Activated CD4-positive, alpha-beta T cell treated with anti-CD3 and anti-CD28 coated beads for 36 hours (primary cell): ENCODE results near the gene LRRC61. TPM values are rescaled to one million over a fixed set of nuclear protein-coding genes. Genes with fewer than 3 reads are reported as not detected.

Source experiments
- ATAC-seq: fragments of 200-7000 bp; cut with Tn5 transposase; one replicate; pipeline ENCODE4 v1.10.0; 2021; ENCODE audit warnings: mild to moderate bottlenecking, moderate library complexity
- CTCF ChIA-PET: fragments of 350-600 bp; sonication (Branson Sonifier 250); formaldehyde crosslinking; loops from one replicate; lab custom pipeline; 2021; ENCODE audit warnings: antibody characterized with exemption; lab: Charles Lee
- POLR2A ChIA-PET: fragments of 350-600 bp; sonication (Branson Sonifier 250); formaldehyde crosslinking; loops from one replicate; lab custom pipeline; 2021; ENCODE audit warnings: antibody characterized with exemption, inconsistent platforms; lab: Charles Lee
- DNase-seq: peaks from one replicate; pipeline ENCODE4 v3.0.0-alpha.2; 2020
- H3K27ac Mint-ChIP-seq: one replicate; pipeline ENCODE4 v1.8.0; 2021; ENCODE audit warnings: mixed read lengths
- H3K27me3 Mint-ChIP-seq: one replicate; pipeline ENCODE4 v1.8.0; 2021; ENCODE audit warnings: mixed read lengths
- H3K36me3 Mint-ChIP-seq: one replicate; pipeline ENCODE4 v1.8.0; 2021; ENCODE audit warnings: low read depth, mixed read lengths
- H3K4me1 Mint-ChIP-seq: one replicate; pipeline ENCODE4 v1.8.0; 2021; ENCODE audit warnings: mixed read lengths
- H3K4me3 Mint-ChIP-seq: one replicate; pipeline ENCODE4 v1.8.0; 2021; ENCODE audit warnings: mild to moderate bottlenecking, moderate library complexity, mixed read lengths
- H3K9me3 Mint-ChIP-seq: one replicate; pipeline ENCODE4 v1.8.0; 2021; ENCODE audit warnings: low read depth, mixed read lengths
- intact Hi-C, 2 experiments: fragments of 100-400 bp; cut with DNase I in 1 of 2; cut with micrococcal nuclease in 1 of 2; formaldehyde crosslinking; loops; one replicate each; pipeline versions ENCODE4 v1.14.2 to v1.15.1; 2022 to 2024; cut with DNase I, micrococcal nuclease
- total RNA-seq, 2 experiments: library from RNA; stranded (reverse); gene quantifications; one replicate each; pipeline ENCODE4 v1.2.3, GENCODE V29; 2021

Gene LRRC61
- total RNA-seq, 2 experiments from 2014 or later: 13.0 to 17.4 TPM

DNA sequence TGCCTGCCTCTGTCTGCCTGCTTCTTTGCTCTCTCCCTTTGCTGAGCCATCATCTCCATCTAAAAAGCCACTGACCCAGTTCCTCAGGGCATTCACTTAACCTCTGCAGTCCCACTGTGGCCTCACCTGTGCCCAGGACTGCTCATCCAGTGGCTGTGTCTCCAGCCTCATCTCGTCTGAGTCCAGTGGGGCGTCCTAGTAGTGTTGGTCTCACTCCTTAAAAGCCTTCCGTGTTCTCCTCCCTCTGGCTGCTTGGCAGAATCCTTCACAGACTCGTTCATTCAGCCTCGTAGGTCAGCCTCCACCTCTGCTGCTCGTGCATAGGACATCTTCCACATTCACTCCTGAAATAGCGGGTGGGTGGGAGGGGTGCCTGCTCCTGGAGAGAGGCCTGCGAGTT is 11.0 kb downstream of the LRRC61 start:
- Mint-ChIP-seq H3K27ac (no peak overlapping the region), H3K9me3 (no peaks in the 10 kb centered on the region), H3K27me3 (no peaks in the 10 kb centered on the region), H3K4me1 (no peaks in the 10 kb centered on the region), H3K4me3 (no peak overlapping the region), H3K36me3 (peaks cover 13% of the 10 kb centered on the region)
- intact Hi-C loops: no loop called here
- ChIA-PET CTCF (no interaction called here), POLR2A (no interaction called here)
- ATAC-seq: no peak
- DNase-seq: no peak

DNA sequence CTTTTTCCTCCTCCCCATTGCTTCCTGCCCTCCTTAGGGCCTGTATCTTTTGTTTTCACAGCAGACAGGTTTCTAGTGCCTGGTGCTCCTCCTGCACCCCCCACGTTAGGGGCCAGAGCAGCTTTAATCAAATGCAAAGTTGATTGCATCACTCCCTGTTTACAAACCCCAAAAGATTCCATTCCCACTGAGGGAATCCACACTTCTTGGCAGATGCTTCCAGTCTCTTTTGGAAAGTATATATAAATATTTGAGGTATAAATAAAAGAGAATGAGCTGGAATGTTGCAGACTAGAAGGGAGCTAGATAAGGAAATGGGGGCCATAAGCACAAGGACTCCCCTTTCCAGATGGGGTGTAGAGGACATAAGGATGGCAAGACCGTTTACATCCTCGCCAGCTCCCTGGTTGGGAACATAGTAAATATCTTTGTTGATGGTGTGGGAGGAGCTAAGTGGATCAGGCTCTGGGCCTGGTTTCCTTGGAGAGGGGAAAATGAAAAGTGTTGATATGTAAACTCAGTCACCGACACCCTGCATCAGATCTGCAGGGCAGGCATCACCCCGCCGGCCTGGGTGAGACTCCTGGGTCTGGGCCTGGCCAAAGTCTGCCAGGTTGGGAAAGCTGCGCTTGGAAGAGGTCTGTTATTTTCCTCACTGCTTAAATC is 12.1 kb downstream of the LRRC61 start:
- CTCF ChIA-PET: interaction anchor here (0.6 kb wide), 1 partner anchor 563 kb away, joined by 3 read pairs; no protein-coding TSS in a partner anchor
- no peak for ATAC-seq
- POLR2A ChIA-PET: interaction anchor here (0.9 kb wide), 1 partner anchor 10 kb away, joined by 3 read pairs; no protein-coding TSS in a partner anchor
- Mint-ChIP-seq H3K27me3 (peaks cover 5% of the 10 kb centered on the region), H3K9me3 (no peaks in the 10 kb centered on the region), H3K4me3 (no peak overlapping the region), H3K27ac (no peak overlapping the region), H3K36me3 (peaks cover 12% of the 10 kb centered on the region), H3K4me1 (no peaks in the 10 kb centered on the region)
- intact Hi-C loops: no loop called here
- no peak for DNase-seq

DNA sequence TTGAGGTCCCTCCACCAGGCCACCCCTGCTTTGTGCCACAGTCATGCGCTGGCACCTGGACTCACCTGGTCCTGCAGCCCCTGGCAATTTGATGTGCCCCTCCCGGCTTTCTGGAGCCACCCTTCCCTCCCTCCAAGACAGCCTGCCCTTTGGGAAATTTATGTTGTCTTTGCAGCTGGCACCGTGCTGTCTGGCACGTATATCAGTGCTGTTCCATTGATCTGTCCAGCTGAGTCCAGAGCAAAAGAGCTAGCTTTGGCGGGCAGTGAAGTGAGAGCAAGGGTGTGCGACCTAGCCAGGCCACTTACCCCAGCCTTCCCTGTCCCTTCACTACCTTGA is 12.6 kb downstream of the LRRC61 start:
- ATAC-seq (no peak), DNase-seq (no peak)
- H3K4me1 Mint-ChIP-seq: no peaks in the 10 kb centered on the region
- H3K36me3 Mint-ChIP-seq: peaks cover 10% of the 10 kb centered on the region
- intact Hi-C loops: no loop called here
- H3K9me3 Mint-ChIP-seq: no peaks in the 10 kb centered on the region
- peaks cover 6% of the 10 kb centered on the region for H3K27me3 Mint-ChIP-seq
- ChIA-PET POLR2A (interaction anchor here (0.9 kb wide), 1 partner anchor 10 kb away, joined by 3 read pairs; no protein-coding TSS in a partner anchor), CTCF (no interaction called here)
- no peak overlapping the region for H3K4me3 Mint-ChIP-seq
- H3K27ac Mint-ChIP-seq: no peak overlapping the region

DNA sequence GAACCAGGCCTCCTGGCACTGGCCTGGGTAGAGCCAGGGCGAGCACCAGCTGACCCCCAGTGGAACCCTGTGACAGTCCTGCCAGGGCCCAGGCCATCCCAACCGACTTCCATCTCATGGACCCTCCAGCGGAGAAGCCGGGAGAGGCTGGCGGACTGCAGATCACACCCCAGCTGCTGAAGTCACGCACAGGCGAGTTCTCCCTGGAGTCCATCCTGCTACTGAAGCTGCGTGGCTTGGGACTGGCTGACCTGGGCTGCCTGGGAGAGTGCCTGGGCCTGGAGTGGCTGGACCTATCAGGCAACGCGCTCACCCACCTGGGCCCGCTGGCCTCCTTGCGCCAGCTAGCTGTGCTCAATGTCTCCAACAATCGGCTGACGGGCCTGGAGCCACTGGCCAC is 13.6 kb downstream of the LRRC61 start:
- POLR2A ChIA-PET: no interaction called here
- Mint-ChIP-seq H3K4me3 (no peak overlapping the region), H3K4me1 (peaks cover 2% of the 10 kb centered on the region), H3K27me3 (peaks cover 9% of the 10 kb centered on the region), H3K36me3 (peaks cover 4% of the 10 kb centered on the region), H3K9me3 (no peaks in the 10 kb centered on the region), H3K27ac (no peak overlapping the region)
- CTCF ChIA-PET: interaction anchor here (0.6 kb wide), 1 partner anchor 896 kb away, joined by 4 read pairs; no protein-coding TSS in a partner anchor
- ATAC-seq (no peak), DNase-seq (no peak)
- intact Hi-C loops: no loop called here

DNA sequence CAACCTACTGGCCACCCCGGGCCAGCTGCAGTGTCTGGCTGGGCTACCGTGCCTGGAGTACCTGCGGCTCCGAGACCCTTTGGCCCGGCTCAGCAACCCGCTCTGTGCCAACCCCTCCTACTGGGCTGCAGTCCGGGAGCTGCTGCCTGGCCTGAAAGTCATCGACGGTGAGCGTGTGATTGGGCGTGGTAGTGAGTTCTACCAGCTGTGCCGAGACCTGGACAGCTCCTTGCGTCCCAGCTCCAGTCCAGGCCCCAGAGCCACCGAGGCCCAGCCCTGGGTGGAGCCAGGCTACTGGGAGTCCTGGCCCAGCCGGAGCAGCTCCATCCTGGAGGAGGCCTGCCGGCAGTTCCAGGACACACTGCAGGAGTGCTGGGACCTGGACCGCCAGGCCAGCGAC is 14.0 kb downstream of the LRRC61 start:
- CTCF ChIA-PET: interaction anchor here (0.6 kb wide), 1 partner anchor 896 kb away, joined by 4 read pairs; no protein-coding TSS in a partner anchor
- ATAC-seq: no peak

DNA sequence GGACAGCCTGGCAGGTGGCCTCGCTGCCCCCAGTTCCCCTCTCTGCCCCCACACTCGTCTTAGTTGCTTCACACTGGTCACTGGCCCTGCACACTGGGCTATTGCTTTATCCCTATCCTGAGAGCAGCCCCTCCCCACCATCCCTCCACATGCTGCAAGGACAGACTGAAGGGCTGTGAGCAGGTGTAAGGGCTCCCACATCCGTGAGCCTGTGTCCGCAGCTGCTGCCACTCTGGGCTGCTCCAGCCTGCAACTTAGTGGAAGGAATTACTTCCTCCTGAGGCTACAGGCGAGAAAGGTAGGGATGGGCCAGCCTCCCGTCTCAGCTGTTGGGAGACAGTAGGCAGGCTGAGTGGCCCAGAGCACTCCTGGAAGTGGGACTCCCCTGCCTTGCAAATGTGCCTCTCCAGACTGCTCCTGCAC is 14.5 kb downstream of the LRRC61 start:
- H3K27me3 Mint-ChIP-seq: peaks cover 15% of the 10 kb centered on the region
- H3K4me1 Mint-ChIP-seq: peaks cover 2% of the 10 kb centered on the region
- peaks cover 4% of the 10 kb centered on the region for H3K36me3 Mint-ChIP-seq
- no peak overlapping the region for H3K4me3 Mint-ChIP-seq
- intact Hi-C loops: no loop called here
- ATAC-seq: no peak
- H3K9me3 Mint-ChIP-seq: no peaks in the 10 kb centered on the region
- POLR2A ChIA-PET: no interaction called here
- CTCF ChIA-PET: no interaction called here
- DNase-seq: no peak
- H3K27ac Mint-ChIP-seq: no peak overlapping the region

More for the DNA sequence above, 14.0 kb downstream of the LRRC61 start:
- no peak for DNase-seq
- Mint-ChIP-seq H3K36me3 (peaks cover 4% of the 10 kb centered on the region), H3K4me1 (peaks cover 2% of the 10 kb centered on the region), H3K9me3 (no peaks in the 10 kb centered on the region), H3K4me3 (no peak overlapping the region), H3K27me3 (peaks cover 13% of the 10 kb centered on the region), H3K27ac (no peak overlapping the region)
- intact Hi-C loops: no loop called here
- POLR2A ChIA-PET: no interaction called here

DNA sequence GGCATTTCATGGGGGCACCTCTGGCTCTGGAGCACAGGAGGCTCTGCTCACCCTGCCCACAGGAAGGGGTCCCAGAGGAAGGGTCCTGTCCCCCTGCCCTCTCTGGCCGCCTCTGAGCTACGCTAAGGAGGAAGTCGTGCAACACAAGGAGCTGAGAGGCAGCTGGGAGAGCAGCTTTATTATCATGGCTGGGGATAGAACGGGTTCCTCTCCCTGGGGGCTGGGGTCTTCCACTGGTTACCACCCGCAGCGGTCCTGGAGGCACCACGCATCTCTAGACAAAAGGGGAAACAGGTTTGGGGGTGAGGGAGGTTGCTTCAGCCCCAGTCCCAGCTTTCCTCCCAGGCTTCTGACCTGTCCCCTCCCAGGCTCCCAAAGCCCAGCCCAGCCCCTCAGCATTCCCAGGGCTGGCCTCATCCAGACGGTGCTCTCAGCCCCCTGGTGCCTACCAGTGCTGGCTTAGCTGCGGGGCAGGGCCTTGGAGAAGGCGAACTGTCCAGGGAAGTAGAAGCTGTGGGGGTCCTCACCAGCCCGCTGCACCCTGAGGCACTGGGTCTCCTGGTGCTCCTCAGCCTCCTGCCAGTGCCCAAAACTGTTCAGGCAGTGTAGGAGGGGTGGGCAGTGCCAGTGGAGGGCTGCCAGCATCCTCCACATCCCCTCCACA is 15.1 kb downstream of the LRRC61 start:
- CTCF ChIA-PET: no interaction called here
- Mint-ChIP-seq H3K4me3 (no peak overlapping the region), H3K27me3 (peaks cover 15% of the 10 kb centered on the region), H3K27ac (no peak overlapping the region), H3K36me3 (peaks cover 4% of the 10 kb centered on the region), H3K9me3 (no peaks in the 10 kb centered on the region), H3K4me1 (peaks cover 2% of the 10 kb centered on the region)
- POLR2A ChIA-PET: no interaction called here
- intact Hi-C loops: no loop called here
- ATAC-seq: no peak
- DNase-seq: no peak

DNA sequence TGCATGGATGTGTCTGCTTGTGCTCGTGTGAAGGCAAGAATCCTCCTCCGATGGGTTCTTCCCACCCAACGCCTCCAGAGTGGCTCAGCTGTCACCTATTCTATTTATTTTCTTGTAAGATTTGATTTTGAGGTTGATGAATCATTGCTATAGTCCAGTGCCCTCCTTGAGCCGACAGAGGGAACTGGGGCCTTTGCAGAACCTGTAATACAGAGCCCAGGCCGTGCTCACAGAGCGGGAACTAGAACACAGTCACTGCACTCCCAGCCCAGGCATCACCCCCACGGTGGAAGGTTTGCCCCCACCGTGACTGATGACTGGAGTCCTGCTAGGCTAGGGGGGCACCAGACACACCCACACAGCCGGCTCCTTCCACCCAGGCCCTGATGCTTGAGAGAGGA is 16.3 kb downstream of the LRRC61 start:
- CTCF ChIA-PET: interaction anchor here (0.5 to 0.6 kb wide), 3 partner anchors 14 to 539 kb away, joined by 3 read pairs; no protein-coding TSS in a partner anchor

DNA sequence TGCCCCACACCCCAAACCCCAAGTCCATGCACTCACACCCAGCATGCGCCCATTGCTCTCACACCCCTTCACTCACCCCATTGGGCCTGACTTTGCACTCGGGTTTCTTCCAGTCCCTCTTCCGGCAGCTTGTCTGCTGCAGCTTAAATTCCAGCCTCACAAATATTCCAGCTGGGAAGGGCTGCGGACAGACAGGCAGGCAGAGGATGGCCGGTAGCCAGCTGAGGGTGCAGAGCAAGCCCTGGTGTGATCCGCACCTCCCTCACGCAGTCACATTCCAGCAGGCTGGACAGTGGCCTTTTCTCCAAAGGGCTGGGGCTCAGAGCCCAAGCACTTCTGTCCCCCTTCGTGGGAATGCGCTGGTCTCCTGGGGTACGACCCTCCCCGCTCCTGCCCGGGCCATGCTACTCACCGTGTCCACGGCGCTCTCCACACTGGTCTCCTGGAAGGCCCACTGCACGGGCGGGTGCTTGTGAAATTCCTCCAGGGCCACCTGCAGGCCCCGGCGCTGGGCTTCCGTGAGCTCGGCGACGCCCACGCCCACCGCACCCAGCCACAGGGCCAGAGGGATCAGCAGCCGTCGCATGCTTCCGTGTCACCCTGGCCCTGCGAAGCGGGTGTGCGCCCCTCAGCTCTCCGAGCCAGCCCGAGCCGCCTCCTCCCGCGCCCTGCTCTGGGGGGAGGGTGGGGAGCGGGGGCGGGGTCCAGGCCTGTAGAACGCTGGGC is 17.0 kb downstream of the LRRC61 start:
- peaks cover 18% of the 10 kb centered on the region for H3K27me3 Mint-ChIP-seq
- peaks cover 4% of the 10 kb centered on the region for H3K9me3 Mint-ChIP-seq
- ChIA-PET POLR2A (no interaction called here), CTCF (interaction anchor here (0.6 kb wide), 2 partner anchors 14 to 538 kb away, joined by 3 read pairs; no protein-coding TSS in a partner anchor)
- intact Hi-C loops: no loop called here
- peak; percentile 49 for ATAC-seq
- peaks cover 2% of the 10 kb centered on the region for H3K4me1 Mint-ChIP-seq
- H3K4me3 Mint-ChIP-seq: no peak overlapping the region
- DNase-seq: peak; percentile 29
- peaks cover 9% of the 10 kb centered on the region for H3K36me3 Mint-ChIP-seq
- H3K27ac Mint-ChIP-seq: no peak overlapping the region

More for the DNA sequence above, 16.3 kb downstream of the LRRC61 start:
- Mint-ChIP-seq H3K27ac (no peak overlapping the region), H3K36me3 (peaks cover 7% of the 10 kb centered on the region), H3K4me3 (no peak overlapping the region), H3K27me3 (peaks cover 18% of the 10 kb centered on the region), H3K4me1 (peaks cover 2% of the 10 kb centered on the region), H3K9me3 (peaks cover 4% of the 10 kb centered on the region)
- POLR2A ChIA-PET: no interaction called here
- DNase-seq (no peak), ATAC-seq (no peak)
- intact Hi-C loops: no loop called here

DNA sequence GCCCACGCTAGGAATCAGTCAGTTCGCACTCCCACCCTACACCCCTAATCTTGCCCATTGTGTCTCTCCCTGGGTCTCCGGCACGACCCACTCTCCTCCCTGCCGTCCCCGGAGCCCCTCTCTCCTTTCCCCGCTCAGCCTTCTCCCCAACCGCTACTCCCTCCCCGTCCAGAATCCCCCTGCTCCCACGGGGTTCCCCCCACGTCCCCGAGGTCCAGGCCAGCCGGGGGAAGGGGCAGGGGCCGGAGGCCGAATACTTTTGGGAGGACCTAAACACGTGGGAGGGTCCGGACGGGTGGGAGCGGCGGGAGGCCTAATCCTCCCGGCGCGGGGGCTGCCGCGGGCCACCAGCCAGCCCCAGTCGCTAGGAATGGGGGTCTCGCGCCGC is 17.7 kb downstream of the LRRC61 start:
- H3K9me3 Mint-ChIP-seq: peaks cover 4% of the 10 kb centered on the region
- H3K36me3 Mint-ChIP-seq: peaks cover 9% of the 10 kb centered on the region
- ChIA-PET POLR2A (no interaction called here), CTCF (no interaction called here)
- no peak for ATAC-seq
- no peak for DNase-seq
- H3K4me1 Mint-ChIP-seq: peaks cover 2% of the 10 kb centered on the region
- intact Hi-C loops: no loop called here
- H3K27ac Mint-ChIP-seq: no peak overlapping the region
- no peak overlapping the region for H3K4me3 Mint-ChIP-seq
- H3K27me3 Mint-ChIP-seq: peaks cover 18% of the 10 kb centered on the region

DNA sequence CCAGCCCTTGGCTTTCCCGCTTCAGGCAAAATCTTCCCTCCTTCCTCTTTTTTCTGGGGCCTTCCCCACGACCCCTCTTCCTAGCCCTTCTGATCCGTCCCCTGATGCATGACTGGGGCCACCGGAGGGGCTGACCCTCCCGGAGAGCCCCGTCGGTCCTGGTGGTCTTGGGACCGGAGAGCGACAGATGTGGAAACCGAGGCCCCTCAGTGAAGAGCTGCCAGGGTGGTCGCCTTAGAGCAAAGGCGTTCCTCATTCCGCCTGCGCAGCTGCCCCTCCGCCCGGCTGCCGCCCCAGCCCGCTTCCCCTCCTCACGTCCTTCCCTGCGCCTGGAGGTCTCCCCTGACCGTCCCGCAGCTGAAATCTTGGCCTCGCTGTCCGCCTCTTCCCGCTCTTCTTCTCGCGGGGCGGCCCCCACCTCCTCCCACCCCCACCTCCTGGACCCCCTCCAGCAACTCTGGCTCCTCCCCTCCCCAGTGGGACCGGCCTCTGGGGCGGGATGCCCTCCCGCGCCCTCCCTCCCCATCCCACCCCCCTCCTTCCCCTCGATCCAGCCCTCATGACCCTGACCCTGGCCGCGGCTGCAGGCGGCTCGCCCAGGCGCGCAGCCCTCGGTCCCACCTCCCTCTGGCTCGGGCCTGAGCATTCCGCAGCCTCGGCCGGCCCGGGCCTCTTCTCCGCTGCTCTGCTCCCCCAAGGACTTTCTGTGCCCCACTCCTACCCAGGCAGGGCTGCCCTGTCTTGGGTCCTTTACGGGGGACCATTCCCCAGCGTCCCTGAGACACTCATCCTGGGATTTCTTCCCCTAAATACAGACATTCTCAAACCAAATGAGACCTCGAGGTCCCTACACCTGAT is 18.3 kb downstream of the LRRC61 start, which contains the start of gene RARRES2:
Gene RARRES2, minus strand, starts transcription at position 367 of the 858 bp plus-strand sequence. CDS start 1,020 bp downstream, outside the sequence.
- ATAC-seq: no peak
- no peak for DNase-seq
- Mint-ChIP-seq H3K4me3 (no peak within 1 kb of the TSS), H3K27me3 (peaks cover 22% of the 10 kb centered on the region), H3K9me3 (peaks cover 4% of the 10 kb centered on the region), H3K4me1 (peaks cover 2% of the 10 kb centered on the region), H3K36me3 (peaks cover 7% of the 10 kb centered on the region), H3K27ac (no peak within 1 kb of the TSS)
- POLR2A ChIA-PET: no interaction called here
- CTCF ChIA-PET: no interaction called here
- intact Hi-C loops: no loop called here
